ENCODE measurements around the gene DNAJC11.
"Not testable (repeated sequence)": the region's sequence is repeated elsewhere in the genome, so short reads cannot be mapped to it uniquely, and the experiment has no call there.

Gene DNAJC11

GRCh38 chr1:6695868-6696267 is 5.7 kb downstream of the DNAJC11 start:
- no peak for DNase-seq

DNA sequence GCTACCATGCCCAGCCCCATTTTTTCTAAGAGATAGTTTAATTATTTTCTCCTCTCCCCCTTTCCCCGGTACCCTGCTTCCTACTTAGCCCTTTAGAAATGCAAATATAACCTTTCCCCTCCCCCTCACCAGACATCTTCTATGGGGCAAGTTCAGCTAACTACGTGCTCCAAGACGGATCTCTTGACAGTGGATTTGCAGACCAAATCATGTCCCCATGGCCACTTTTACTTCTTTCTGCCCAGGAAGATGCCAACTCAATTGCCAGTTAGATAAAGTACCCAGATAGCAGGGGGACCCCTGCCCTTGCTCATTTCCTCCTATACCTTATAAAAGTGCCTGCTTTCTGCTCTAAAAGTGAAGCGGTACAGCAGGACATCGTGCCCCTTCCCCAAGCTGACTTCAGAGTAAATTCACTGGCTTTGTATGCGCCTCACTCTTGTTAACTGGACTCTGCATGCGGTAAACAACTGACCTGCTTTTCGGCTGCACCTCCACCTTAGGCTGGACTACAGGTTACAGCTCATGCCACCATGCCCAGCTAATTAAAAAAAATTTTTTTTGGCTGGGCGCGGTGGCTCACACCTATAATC is 7.4 kb downstream of the DNAJC11 start:
- DNase-seq = no peak

- no peak for DNase-seq
Observed at GRCh38 chr1:6692956-6693355, 8.7 kb downstream of the DNAJC11 start.

GRCh38 chr1:6691507-6691906 is 10.1 kb downstream of the DNAJC11 start:
- no peak for DNase-seq

DNA sequence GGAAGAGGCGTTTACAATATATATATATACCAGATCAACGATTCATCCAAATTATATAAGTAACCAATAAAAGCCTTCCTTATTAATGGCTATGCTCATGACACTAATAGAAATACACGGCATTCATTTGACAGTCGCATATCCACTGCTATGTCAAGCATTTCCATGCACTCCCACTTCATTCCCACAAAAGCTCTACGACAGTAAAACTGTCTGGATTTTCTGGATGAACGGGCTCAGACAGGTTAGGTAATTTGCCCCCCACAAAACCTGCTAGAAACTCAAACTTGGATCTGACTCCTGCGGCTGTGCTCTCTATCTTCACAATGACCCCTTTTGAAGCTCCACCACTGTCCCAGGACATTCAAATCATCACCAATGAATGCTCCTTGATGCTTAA is 11.4 kb downstream of the DNAJC11 start:
- DNase-seq = no peak

DNA sequence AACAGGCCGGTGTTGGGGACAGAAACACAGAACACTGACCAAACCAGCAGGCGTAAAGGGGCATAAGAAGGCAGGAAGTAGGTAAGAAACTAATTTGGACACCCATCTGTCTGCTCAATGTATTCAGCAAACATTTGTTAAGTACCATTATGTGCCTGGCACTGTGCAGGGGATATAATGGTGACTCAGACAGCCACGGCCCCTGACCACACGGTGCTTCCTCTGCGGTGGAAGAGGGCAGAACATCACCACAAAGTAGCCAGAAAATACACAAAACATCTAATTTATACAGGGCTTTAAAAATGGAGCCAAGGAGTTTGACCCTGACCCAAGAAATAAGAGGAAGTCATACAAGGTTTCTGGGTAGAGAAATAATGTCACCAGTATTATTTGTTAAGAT is 12.9 kb downstream of the DNAJC11 start:
- no peak for DNase-seq

DNA sequence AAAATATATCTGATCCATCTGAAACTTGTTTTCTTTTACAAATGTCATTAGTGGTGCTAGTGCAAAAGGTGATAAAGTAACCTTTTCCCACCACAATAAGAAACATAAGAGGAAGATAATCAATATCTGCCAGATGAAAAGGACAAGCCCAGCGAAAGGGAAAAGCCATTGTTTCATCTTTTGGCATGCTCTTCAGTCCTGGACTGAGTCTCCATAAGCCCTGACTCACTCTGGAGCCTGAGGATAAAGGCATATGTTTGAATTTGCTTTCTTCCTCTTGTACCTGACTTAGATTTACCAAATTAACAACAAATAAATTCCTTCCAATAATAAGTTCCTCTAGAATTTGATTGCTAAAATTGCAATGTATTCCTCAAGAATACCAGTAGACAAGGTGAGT is 13.6 kb downstream of the DNAJC11 start:
- no peak for DNase-seq

DNA sequence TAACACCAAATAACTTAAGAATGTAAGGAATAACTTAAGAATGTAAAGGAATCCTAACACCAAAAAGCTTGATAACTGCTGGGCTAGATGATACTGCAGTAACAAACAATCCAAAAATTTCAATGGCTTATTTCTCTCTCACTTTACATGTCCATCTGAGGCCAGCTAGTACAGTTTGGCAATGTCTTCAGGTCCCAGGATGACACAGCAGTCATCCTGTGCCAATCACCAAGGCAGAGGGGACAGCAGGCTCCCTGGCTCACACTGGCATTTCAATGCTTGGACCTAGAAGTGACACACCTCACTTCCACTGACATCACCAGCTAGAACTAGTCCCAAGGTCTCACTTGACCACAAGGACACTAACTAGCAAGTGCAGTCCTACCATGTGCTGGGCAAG is 15.3 kb downstream of the DNAJC11 start:
- DNase-seq = no peak

GRCh38 chr1:6685381-6685780 is 16.2 kb downstream of the DNAJC11 start:
- no peak for DNase-seq

- DNase-seq = no peak
Observed at GRCh38 chr1:6683434-6683833, 18.2 kb downstream of the DNAJC11 start.

DNA sequence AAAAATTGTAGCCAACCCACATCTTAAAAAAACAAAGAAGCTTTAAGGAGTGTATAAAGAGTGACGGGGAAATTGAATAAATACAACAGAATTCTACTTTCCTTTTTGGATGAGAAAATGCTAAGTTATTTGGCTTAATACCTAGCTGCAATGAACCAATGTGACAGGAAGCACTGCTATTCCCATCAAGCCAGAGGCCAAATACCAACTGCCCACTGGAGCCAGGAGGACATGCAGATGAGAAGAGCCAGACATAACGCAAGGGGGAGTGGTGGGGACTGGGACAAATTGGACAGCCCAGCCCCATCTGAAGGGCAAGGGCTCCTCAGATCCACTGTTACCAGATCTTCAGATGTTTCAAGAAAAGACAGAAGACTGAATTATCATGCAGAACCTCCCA is 25.7 kb downstream of the DNAJC11 start:
- no peak for DNase-seq

- DNase-seq = no peak
Observed at GRCh38 chr1:6674771-6675170, 26.8 kb downstream of the DNAJC11 start.

DNA sequence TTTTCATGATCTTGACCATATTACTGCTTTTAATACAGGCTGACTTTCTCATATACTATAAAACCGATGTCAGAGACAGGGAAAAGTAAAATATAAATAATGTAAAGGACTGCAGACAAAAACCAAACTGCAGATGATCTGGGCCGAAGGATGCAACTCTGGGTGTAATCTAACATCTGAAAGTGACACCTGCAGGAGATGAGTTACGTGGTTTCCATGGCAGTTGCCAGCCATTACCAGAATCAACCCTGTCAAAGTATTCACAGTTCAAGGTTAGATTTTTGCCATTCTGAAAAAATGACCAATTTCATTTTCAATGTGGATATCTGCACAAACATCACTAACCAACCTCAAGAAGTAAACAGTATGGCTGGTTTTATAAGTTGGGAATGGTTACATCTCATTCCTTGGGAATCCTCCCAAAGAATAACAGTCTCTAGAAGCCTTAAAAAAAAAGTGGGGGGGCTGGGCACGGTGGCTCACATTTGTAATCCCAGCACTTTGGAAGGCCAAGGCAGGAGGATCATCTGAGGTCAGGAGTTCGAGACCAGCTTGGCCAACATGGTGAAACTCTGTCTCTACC is 27.7 kb downstream of the DNAJC11 start:
- no peak for DNase-seq

DNA sequence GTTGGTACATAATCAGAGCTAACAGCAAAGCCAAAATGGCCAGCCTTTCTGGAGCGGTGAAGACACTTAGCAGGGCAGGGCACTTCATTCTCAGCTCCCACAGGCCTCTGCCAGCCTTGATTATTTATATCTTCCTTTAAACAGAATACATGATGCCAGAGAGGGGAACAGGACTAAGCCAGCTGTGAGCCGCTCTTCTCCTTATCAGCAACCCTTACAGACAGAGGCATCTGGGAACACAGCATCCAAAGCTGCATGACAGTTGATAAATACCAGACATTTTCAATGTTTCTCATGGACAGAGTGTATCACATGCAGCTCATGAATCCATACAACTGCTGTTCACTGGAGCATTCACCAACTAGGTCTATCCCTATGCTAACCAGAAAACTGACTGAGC is 29.1 kb downstream of the DNAJC11 start:
- no peak for DNase-seq

DNA sequence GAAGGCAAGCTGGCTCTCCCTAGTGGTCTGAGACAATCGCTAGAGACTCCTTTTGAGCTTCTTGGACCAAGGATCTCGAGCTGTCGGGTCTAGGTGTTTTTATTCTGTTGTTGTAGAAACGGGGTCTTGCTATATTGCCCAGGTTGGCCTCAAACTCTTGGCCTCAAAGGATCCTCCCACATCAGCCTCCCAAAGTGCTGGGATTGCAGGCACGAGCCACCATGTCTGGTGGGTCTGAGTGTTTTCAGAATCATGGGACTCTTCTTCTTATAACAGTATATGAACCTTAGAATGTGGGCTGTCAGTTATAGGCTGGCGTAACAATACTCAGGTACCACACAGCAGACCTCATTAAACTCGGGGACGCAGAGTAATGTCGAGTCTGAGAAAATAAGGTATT is 33.1 kb downstream of the DNAJC11 start:
- DNase-seq = no peak

DNA sequence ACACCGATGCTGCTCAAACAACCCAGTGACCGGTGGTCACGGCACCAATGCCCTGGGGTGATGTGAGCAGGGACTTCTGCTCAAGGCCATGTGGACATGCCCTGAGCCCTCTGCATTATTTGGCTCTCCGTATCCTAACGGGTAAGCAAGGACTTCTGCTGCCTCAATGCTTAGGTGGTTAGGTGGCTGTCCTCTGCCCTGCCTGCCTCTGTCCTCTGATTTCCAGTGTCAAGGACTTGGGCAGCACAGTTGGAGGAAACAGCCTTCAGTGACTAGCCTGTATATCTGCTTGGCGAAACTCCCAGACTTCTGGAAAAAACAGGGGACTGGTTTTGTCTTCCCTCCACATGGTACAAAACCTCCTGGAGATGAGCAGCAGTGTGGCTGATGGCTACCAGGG is 34.5 kb downstream of the DNAJC11 start:
- no peak for DNase-seq

DNA sequence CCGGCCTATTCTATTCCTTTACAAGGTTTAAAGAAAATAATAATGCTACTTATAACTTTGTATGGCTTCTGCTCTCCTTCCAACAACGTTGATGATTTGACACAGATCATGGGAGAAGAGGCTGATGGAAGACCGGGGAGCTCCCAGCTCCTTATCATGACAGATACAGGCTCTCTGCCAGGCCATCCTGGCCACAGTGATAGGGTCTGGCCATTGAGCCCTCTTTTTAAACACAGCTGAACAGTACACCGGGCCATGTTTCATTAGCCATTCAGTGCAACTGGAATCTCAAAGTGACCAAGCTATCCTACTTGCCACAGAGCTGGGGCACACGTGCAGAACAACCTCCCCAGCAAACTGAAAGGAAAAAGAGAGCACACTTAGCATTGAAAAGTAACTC is 34.9 kb downstream of the DNAJC11 start:
- DNase-seq = no peak

- DNase-seq = not testable (repeated sequence)
Observed at GRCh38 chr1:6662468-6662867, 39.1 kb downstream of the DNAJC11 start.

- no peak for DNase-seq
Observed at GRCh38 chr1:6660415-6661049, 41.1 kb downstream of the DNAJC11 start.

DNA sequence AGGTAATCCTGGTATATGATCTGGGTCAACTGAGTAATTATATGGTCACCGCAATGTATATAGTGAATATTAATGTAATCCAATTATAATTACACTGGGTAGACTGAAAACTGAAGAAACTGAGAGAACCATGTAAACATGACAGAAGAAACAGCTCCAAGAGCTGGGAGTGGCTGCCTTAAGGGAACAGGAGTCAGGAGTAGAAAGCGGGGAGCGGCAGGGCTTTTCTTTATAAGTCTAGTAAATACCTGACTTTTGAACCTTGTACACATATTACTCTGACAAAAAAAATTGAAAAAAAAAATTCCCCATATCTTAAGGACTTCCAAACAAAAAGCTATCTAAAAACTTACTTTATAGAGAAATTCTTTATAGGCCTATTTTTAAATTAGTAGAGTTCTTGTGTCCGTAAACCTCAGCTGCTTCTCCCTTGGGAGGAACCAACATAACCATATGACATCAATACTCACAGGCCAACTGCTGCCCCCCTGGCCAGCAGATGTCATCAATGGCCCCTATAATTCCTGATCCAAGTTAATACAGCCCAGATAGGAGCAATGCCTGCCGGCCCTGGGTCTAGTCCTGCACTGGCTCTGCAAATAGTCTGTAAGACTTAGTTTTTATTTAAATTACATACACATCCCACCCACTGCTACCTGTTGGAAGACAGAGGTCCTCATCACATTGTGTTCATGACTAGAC is 43.1 kb downstream of the DNAJC11 start:
- DNase-seq = no peak

DNA sequence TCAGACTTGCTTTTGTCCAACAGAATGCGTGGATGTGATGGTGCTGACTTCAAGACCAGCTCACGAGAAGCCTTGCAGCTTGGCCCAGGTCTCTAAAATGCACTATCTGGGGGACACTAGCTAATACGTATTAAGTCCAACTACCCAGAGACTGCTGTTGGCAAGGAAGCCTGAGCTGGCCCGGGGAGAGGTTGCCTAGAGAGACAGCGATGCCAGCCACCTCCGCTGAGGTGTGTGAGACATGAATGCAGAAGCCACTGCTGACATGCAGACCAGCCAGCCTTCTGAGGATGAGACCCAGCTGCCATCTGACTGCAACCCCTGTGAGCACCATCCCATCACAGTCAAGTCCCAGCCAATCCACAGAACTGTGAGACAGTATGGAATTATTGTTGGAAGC is 44.5 kb downstream of the DNAJC11 start:
- DNase-seq = no peak

GRCh38 chr1:6653436-6654290 is 48.0 kb downstream of the DNAJC11 start:
- DNase-seq = no peak

GRCh38 chr1:6652986-6653385 is 48.6 kb downstream of the DNAJC11 start:
- DNase-seq = no peak

Data from T-helper 1 cell (primary cell).